Body of pancreas (tissue), 4 donors: ENCODE measurements around the gene CENATAC.

Source experiments
- CTCF ChIP-seq, 7 experiments: fragments of 450-650 bp in 4 of 7; fragments of 200-600 bp in 3 of 7; sonication (generic) in 3 of 7; IDR thresholded peaks; one replicate each; pipeline ENCODE4 v1.5.1; 2016 to 2019; ENCODE audit warnings: antibody characterized with exemption in 7 of 7
- POLR2A ChIP-seq, 3 donors: fragments of 450-650 bp; IDR thresholded peaks; one replicate each; pipeline ENCODE4 v1.6.1; 2016; ENCODE audit warnings: antibody characterized with exemption in 3 of 3, mild to moderate bottlenecking in 2 of 3

- TF ChIP-seq POLR2A (IDR thresholded peaks at IDR 0.05), result no peak
- TF ChIP-seq CTCF (IDR thresholded peaks at IDR 0.05), result no peak
Observed at GRCh38 chr11:118996926-118997626, 862 bp upstream of the CENATAC start.
